HG03342 (cell line): ENCODE measurements around the gene MAPK4.
"Not testable (repeated sequence)": the region's sequence is repeated elsewhere in the genome, so short reads cannot be mapped to it uniquely, and the experiment has no call there.

ENCODE experiments used
- ATAC-seq: cut with Tn5 transposase; IDR thresholded peaks from one replicate; pipeline ENCODE4 v1.9.1; 2021; ENCODE audit warnings: mild to moderate bottlenecking, moderate library complexity; ENCODE audit not compliant: unreplicated experiment

Gene MAPK4

GRCh38 chr18:50678651-50679050, 118.8 kb downstream of the MAPK4 start:
- no peak for ATAC-seq

GRCh38 chr18:50679056-50679455, 119.2 kb downstream of the MAPK4 start:
- no peak for ATAC-seq

DNA sequence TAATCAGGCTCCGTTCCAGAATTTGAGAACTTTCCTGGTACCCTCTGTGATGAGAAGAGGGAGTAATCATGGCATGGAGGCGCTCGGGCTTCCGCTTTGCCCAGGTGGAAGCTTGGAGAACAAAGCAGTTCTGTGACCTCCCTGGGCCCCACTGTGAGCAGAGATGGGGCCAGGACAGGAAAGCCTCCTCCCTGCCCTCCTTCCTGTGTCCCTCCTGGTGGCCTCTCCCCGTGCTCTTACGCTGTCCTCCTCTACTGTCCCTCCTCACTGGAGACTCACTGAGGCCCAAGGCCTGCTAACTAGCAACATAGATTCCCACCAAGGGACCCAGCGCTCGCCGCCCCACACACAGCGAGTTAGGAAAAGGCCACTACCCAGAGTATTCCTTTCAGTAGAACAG, 119.8 kb downstream of the MAPK4 start:
- ATAC-seq, result no peak

DNA sequence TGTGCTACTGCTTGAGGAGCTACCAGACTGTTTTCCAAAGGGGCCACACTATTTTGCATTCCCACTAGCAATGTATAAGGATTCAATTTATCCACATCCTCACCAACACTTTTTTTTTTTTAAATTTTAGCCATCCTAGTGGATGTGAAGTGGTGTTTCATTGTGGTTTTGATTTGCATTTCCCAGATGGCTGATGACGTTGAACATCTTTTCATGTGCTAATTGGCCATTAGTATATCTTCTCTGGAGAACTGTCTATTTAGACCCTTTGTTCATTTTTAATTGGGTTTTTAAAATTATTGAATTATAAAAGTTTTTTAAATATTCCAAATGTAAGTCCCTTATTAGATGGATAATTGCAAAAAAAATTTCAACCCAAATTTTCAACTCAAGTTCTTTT, 121.1 kb downstream of the MAPK4 start:
- no peak for ATAC-seq

DNA sequence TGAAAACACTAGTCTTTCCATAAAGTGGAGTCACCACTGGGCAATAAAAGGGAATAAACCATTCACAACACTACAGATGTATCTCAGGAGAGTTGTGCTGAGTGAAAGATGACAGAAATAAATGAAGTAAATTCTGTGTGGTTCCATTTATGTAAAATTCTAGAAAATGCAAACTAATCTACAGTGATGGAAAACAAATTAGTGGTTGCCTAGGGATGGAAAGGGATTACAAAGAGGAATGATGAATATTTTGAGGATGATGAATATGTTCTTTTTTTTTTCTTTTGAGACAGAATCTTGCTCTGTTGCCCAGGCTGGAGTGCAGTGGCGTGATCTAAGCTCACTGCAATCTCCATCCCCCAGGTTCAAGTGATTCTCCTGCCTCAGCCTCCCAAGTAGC, 123.0 kb downstream of the MAPK4 start:
- no peak for ATAC-seq

GRCh38 chr18:50686409-50686808, 126.5 kb downstream of the MAPK4 start:
- no peak for ATAC-seq

DNA sequence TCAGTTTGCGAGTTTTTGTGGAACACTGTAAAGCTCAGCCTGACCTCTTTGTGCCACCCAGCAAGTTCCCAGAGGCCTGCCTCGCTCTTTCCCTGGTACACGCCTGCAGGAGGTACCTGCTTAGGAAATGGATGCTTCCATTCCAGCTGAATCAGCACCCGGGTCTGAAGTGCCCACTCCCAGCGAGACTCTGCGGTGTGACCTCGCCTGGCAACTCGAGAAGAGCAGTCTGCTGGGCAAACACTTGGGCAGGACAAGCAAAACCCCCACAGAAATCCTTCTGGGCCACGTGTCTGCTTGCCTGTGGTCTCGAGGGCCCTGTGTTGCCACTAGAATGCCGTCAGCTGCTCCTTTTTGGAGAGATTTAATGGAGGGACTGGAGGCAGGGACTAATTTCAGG, 127.6 kb downstream of the MAPK4 start:
- no peak for ATAC-seq

- ATAC-seq, result no peak
These were observed 129.7 kb downstream of the MAPK4 start for GRCh38 chr18:50689578-50689977.

DNA sequence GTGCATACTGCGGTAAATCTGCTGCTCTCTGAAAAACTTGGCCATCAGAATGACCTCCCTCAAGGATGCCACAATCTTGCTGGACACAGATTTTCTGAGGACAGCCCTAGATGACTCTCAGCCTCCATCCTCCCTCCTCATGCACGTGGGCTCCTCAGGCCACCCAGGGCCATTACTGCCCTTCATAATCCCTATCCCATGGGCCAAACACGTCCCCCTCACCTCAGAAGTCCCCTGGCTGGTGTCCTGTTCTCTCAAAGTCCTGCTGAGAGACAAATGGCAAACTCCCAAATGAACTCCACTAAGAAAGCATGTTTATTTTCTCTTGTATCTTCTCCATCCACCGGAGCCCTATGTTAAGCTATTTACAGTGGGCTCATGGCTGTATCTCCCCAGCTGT, 134.3 kb downstream of the MAPK4 start:
- ATAC-seq, result no peak

GRCh38 chr18:50695431-50696176, 135.7 kb downstream of the MAPK4 start:
- no peak for ATAC-seq

DNA sequence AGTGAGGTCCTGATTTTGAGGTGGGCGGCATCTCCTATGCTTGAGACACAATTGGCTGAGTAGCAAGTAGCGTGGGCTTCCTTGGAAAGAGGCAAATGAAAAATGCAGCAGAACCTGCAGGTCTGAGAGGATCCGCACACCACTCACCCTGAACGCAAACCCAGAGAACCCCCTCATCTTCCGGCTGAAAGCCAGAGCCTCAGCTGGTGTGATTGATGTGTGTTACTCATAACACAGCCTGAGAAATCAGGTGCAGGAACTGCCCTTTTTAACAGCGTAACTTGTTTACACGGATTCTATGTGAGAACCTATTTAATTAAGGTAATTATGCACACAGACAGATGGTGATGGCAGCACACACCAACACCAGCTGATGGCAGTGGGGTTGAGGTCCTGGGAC, 136.5 kb downstream of the MAPK4 start:
- ATAC-seq, result peak; percentile 36

DNA sequence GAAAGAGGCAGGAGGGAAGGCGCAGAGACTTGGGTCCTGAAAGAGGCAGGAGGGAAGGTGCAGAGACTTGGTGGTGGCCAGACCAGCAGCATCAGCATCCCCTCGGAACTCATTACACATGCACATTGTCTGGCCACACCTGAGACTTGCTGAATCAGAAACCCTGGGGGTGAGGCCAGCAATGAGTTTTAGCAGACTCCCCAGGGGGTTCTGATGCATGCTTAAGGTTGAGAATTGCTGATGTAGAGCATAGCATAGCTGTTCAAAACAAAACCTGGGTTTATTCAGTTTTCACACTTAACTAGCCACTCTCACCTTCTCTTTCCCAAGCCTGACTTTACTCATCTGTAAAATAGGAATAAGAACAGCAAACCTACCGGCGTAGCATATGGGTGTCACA, 137.0 kb downstream of the MAPK4 start:
- ATAC-seq, result peak; percentile 72

DNA sequence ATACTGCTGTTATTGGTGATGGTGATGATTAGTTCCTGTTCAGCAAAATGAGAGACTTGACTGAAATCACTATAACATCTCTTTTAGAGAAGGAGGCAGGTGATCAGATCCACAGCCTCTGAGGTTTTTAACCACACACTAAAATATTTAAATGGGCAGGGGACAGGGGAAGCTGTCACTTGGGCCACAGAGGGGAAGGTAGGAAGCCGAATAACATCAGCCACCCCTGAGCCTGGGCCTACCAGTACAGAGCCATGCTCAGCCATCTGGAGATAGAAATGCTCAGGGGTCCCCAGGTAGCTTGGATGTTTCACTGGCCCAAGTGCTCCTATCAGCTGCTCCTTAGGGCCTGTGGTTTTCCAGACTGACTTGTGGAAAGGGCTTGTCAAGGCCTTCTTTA, 137.6 kb downstream of the MAPK4 start:
- ATAC-seq, result peak; percentile 28

GRCh38 chr18:50700245-50701165, 140.6 kb downstream of the MAPK4 start:
- no peak for ATAC-seq

GRCh38 chr18:50704357-50704940, 144.6 kb downstream of the MAPK4 start:
- ATAC-seq, result no peak

DNA sequence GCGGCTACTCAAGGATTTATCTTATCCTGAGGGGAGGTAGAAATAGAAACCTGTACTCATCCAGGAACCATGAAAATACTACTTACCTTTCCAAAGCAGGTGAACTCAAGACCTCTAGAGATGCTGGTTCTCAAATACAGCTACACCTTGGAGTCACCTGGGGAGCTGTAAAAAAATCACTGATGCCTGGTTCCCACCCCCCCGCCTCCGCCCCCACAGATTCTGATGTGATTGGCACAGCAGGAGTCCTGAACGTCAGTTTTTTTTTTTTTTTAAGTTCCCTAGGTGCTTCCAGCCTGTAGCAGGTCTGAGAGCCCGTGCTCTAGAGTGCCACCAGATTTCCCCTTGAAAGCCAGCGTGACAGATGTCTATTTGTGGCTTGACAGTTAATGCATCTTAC, 146.3 kb downstream of the MAPK4 start:
- ATAC-seq, result no peak

GRCh38 chr18:50706651-50707050, 146.8 kb downstream of the MAPK4 start:
- ATAC-seq, result no peak

GRCh38 chr18:50707297-50707696, 147.4 kb downstream of the MAPK4 start:
- ATAC-seq, result not testable (repeated sequence)

DNA sequence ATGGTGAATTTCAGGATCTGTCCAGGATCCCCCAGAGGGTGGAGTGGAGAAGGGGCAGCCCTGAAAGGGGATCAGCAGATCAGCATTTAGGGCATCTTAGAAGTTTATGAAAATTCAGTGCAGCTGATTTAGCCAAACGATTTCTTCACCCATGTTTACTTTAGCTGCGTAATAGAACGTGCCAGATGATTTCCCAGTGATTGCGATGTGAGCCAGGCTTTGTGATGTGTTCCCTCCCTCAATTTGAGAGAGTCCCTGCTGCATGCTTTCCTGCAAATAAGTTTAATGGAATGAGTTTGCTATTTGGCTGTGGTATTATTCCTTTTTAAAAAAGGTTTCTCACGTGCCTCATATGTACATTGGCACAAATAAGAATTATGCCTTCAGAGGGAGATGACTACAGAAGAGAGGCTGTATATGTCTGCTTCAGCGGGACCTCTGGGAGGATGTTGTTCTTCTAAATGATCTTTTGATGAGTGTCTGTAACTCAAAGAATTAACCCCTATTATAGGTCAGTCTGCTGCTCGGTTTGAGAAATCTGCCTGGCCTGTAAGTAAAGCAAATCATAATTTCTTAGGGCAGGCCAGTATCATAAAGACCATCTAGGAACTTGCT, 148.1 kb downstream of the MAPK4 start:
- no peak for ATAC-seq

GRCh38 chr18:50709193-50709592, 149.3 kb downstream of the MAPK4 start:
- ATAC-seq, result no peak

DNA sequence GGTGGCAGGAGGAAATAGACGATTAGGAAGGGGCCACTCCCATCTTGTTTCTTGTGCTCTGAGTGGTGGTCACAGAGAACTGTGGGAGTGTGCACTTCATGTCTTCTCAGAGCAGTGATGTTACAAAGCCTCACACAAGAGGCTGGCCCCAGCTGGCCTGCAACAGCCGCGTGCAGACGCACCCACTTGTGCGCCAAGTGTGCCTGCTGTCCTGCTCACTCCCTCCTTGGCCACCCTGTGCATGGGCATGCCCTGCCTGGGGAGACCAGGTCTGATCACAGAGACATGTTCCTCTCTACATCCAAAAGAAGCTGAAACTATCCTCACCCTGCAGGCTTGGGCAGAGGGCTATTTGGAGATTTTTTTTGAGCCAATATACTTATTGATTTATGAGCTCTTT, 151.5 kb downstream of the MAPK4 start:
- no peak for ATAC-seq
